Epithelial cell of proximal tubule (primary cell): ENCODE measurements around the gene DSG1. TPM values are rescaled to one million over a fixed set of nuclear protein-coding genes. Genes with fewer than 3 reads are reported as not detected.

Experiments used
- DNase-seq: peaks from one replicate; pipeline ENCODE4 v3.0.0-alpha.2; 2011; ENCODE audit warnings: low read depth
- H3K4me3 ChIP-seq: 2 replicates; pipeline ENCODE4 v1.5.1; 2011; ENCODE audit warnings: low read depth, mild to moderate bottlenecking, low read length
- total RNA-seq: library from RNA; depleted of rRNA; stranded (reverse); fragments of >200 nt; gene quantifications from 2 replicates; pipeline ENCODE4 v1.2.3, GENCODE V29; 2015
- TF ChIP-seq, protein P1 (sequence below): conservative IDR thresholded peaks from 2 replicates; pipeline ENCODE4 v1.5.1; 2012; ENCODE audit warnings: low read depth, mild to moderate bottlenecking, low read length

DSG1 gene
- not detected in 2 replicates for total RNA-seq

- H3K4me3 ChIP-seq, result no peak within 1 kb of the TSS
- no peak for DNase-seq
- TF ChIP-seq, protein P1, sequence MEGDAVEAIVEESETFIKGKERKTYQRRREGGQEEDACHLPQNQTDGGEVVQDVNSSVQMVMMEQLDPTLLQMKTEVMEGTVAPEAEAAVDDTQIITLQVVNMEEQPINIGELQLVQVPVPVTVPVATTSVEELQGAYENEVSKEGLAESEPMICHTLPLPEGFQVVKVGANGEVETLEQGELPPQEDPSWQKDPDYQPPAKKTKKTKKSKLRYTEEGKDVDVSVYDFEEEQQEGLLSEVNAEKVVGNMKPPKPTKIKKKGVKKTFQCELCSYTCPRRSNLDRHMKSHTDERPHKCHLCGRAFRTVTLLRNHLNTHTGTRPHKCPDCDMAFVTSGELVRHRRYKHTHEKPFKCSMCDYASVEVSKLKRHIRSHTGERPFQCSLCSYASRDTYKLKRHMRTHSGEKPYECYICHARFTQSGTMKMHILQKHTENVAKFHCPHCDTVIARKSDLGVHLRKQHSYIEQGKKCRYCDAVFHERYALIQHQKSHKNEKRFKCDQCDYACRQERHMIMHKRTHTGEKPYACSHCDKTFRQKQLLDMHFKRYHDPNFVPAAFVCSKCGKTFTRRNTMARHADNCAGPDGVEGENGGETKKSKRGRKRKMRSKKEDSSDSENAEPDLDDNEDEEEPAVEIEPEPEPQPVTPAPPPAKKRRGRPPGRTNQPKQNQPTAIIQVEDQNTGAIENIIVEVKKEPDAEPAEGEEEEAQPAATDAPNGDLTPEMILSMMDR, result no peak
Measured at GRCh38 chr18:31317860-31318259, at the start of gene DSG1. Gene DSG1 (plus strand): TSS chr18:31318160. CDS start chr18:31318301, 141 bp downstream.

DNA sequence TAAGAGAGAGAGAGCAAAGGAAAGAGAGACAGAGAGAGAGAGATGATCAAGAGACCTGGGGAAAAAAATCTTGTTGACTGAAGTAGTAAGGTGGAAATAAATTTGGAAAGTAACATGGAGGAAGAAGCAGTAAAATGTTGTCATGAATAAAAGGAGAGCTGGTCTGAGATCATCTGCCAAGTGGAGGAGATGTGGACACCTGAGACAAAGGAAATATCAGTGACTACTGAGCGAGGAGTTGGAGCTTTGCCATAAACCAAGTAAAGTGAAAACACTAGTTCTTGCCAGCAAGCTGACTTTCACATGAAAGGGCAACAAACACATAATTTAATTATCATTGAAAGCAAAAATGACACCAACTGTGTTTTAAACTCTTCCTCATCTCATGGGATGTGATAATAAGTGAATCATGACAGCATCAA is 49.0 kb upstream of the DSG1 start:
- DNase-seq, result peak; percentile 42
- no peak overlapping the region for H3K4me3 ChIP-seq
- TF ChIP-seq, protein P1, result no peak

DNA sequence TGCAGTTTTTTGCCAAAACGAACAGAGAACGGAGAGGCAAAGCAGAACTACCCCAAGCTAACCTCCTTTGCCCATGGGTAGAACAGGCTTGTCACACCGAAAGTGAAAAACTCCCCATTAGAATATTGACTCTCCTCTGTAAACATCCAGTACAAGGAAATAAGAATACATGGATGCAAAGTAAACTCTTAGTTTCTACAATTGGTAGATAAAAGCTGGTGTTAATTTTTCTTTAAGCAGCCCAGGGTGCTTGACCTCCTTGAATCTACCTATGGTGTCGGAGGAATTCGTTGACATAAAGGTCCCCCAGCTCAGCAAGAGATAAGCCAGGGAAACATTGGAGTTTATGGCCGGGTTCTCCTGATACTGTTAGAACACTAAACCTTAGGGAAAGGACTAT is 48.4 kb upstream of the DSG1 start:
- no peak overlapping the region for H3K4me3 ChIP-seq
- DNase-seq, result no peak
- TF ChIP-seq, protein P1, result no peak

DNA sequence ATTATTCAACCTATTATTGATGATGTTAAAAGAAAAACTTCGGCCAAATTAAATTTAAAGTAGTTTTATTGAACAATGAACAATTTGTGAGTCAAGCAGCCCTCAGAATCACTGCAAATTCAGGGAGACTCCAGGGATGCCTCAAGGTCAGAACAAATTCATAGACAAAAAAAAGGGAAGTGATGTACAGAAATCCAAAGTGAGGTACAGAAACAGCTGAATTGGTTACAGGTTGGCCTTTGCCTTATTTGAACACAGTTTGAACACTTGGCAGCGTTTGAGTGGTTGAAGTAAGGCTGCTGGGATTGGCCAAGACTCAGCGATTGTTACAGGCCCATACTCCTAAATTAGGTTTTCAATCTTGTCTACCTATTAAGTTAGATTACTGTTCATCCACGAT is 47.4 kb upstream of the DSG1 start:
- TF ChIP-seq, protein P1, result no peak
- no peak for DNase-seq
- no peak overlapping the region for H3K4me3 ChIP-seq

GRCh38 chr18:31273812-31274527 is 44.0 kb upstream of the DSG1 start:
- H3K4me3 ChIP-seq, result no peak overlapping the region
- TF ChIP-seq, protein P1, result no peak
- no peak for DNase-seq

GRCh38 chr18:31274931-31275330 is 43.0 kb upstream of the DSG1 start:
- H3K4me3 ChIP-seq, result no peak overlapping the region
- TF ChIP-seq, protein P1, result no peak
- peak; percentile 41 for DNase-seq
